HG03108 (cell line): ENCODE results near the gene OCSTAMP.

Experiments used
- ATAC-seq: cut with Tn5 transposase; IDR thresholded peaks from one replicate; pipeline ENCODE4 v1.9.1; 2021; ENCODE audit warnings: moderate library complexity; ENCODE audit not compliant: unreplicated experiment

Gene OCSTAMP

GRCh38 chr20:46520976-46521579 is 29.4 kb downstream of the OCSTAMP start:
- ATAC-seq = no peak

GRCh38 chr20:46520540-46520939 is 29.9 kb downstream of the OCSTAMP start:
- no peak for ATAC-seq

- no peak for ATAC-seq
These were observed 30.9 kb downstream of the OCSTAMP start for GRCh38 chr20:46519471-46520068.

GRCh38 chr20:46512943-46513844 is 37.3 kb downstream of the OCSTAMP start, which contains the start of gene ZNF334:
Gene ZNF334, minus strand, starts transcription at chr20:46513559. Its CDS starts 1,457 bp downstream, at chr20:46512102.
- ATAC-seq = peak; percentile 73

- no peak for ATAC-seq
These were observed 40.9 kb downstream of the OCSTAMP start for GRCh38 chr20:46509523-46509922.

GRCh38 chr20:46507760-46508407 is 42.6 kb downstream of the OCSTAMP start:
- ATAC-seq = no peak

- no peak for ATAC-seq
These were observed 44.9 kb downstream of the OCSTAMP start for GRCh38 chr20:46505506-46505905.

- ATAC-seq = no peak
These were observed 48.5 kb downstream of the OCSTAMP start for GRCh38 chr20:46501961-46502360.

GRCh38 chr20:46501337-46501942 is 49.0 kb downstream of the OCSTAMP start:
- no peak for ATAC-seq

- ATAC-seq = no peak
These were observed 56.4 kb downstream of the OCSTAMP start for GRCh38 chr20:46494077-46494476.

- no peak for ATAC-seq
These were observed 59.1 kb downstream of the OCSTAMP start for GRCh38 chr20:46491354-46491753.
